Panc1 (cell line): ENCODE measurements around the gene HCK. TPM values are rescaled to one million over a fixed set of nuclear protein-coding genes. Genes with fewer than 3 reads are reported as not detected.

Experiments
- ATAC-seq: fragments of 200-7000 bp; cut with Tn5 transposase; 2 replicates; pipeline ENCODE4 v1.9.1; 2020; ENCODE audit warnings: mild to moderate bottlenecking, moderate library complexity
- BruUV-seq: library from RNA; stranded (reverse); fragments of 400-500 nt; replicated peaks from 2 replicates; lab custom pipeline; 2021; lab: Mats Ljungman, UMichigan
- CTCF ChIA-PET: fragments of 300-600 bp; sonication (Branson Sonifier 250); formaldehyde crosslinking; loops from one replicate; lab custom pipeline; 2022; ENCODE audit warnings: antibody characterized with exemption; lab: Charles Lee
- POLR2A ChIA-PET: fragments of 300-600 bp; sonication (Branson Sonifier 250); formaldehyde crosslinking; loops from one replicate; lab custom pipeline; 2022; ENCODE audit warnings: antibody characterized with exemption; lab: Charles Lee
- DNase-seq: peaks from one replicate; pipeline ENCODE4 v3.0.0-alpha.2; 2010; ENCODE audit warnings: low read depth, low spot score
- H3K27ac ChIP-seq: 2 replicates; pipeline ENCODE4 v1.5.1; 2011; ENCODE audit warnings: mild to moderate bottlenecking, low read length, inconsistent platforms
- H3K27me3 ChIP-seq: fragments of 200-500 bp; sonication (Bioruptor generic); 2 replicates; pipeline ENCODE4 v1.6.0; 2014; ENCODE audit warnings: low read length, inconsistent platforms; ENCODE audit not compliant: control insufficient read depth, insufficient read depth
- H3K36me3 ChIP-seq: fragments of 200-500 bp; sonication (Bioruptor generic); 2 replicates; pipeline ENCODE4 v1.5.1; 2014; ENCODE audit warnings: inconsistent platforms, mild to moderate bottlenecking, low read length, moderate library complexity; ENCODE audit not compliant: control insufficient read depth, insufficient read depth
- H3K4me1 ChIP-seq: 2 replicates; pipeline ENCODE4 v1.5.1; 2011; ENCODE audit warnings: inconsistent platforms, mild to moderate bottlenecking, low read length, moderate library complexity; ENCODE audit not compliant: control insufficient read depth, insufficient read depth
- H3K4me3 ChIP-seq, 2 experiments: 2 replicates each; pipeline ENCODE4 v1.5.1; 2011 to 2012; ENCODE audit warnings: low read depth in 2 of 2, low read length in 2 of 2, mild to moderate bottlenecking in 2 of 2, inconsistent platforms in 1 of 2, moderate library complexity in 1 of 2
- H3K9me3 ChIP-seq: fragments of 200-500 bp; sonication (Bioruptor generic); 2 replicates; pipeline ENCODE4 v1.5.1; 2014; ENCODE audit warnings: low read depth, mild to moderate bottlenecking, inconsistent platforms, low read length, moderate library complexity; ENCODE audit not compliant: control insufficient read depth, insufficient read depth
- CTCF ChIP-seq: fragments of 450-650 bp; IDR thresholded peaks from 2 replicates; pipeline ENCODE4 v1.5.1; 2017; ENCODE audit warnings: mild to moderate bottlenecking
- POLR2AphosphoS5 ChIP-seq: IDR thresholded peaks from 2 replicates; pipeline ENCODE4 v1.6.1; 2012; ENCODE audit warnings: mild to moderate bottlenecking, low read depth, low read length, moderate library complexity
- REST ChIP-seq, 2 experiments: IDR thresholded peaks; 2 replicates each; pipeline ENCODE4 v1.6.1; 2011 to 2012; ENCODE audit warnings: low read depth in 2 of 2, control low read depth in 1 of 2, low read length in 1 of 2, mild to moderate bottlenecking in 1 of 2, moderate library complexity in 1 of 2; ENCODE audit not compliant: insufficient read depth in 1 of 2
- SIN3A ChIP-seq: IDR thresholded peaks from 2 replicates; pipeline ENCODE4 v1.6.1; 2012; ENCODE audit warnings: low read depth, mild to moderate bottlenecking, low read length, moderate library complexity, borderline replicate concordance; ENCODE audit not compliant: insufficient read depth
- TCF7L2 ChIP-seq: IDR thresholded peaks from 2 replicates; pipeline ENCODE4 v1.6.1; 2011; ENCODE audit warnings: mild to moderate bottlenecking, low read depth, low read length, inconsistent platforms
- in situ Hi-C: cut with HindIII; loops from 2 replicates; pipeline ENCODE4 v1.10.0; 2016; ENCODE audit warnings: low sequenced_read_pairs, low pct_unique_long_range_greater_than_20kb
- intact Hi-C: fragments of 100-400 bp; cut with micrococcal nuclease; formaldehyde crosslinking; loops from one replicate; pipeline ENCODE4 v1.10.0; 2022; ENCODE audit not compliant: unreplicated experiment
- total RNA-seq: library from RNA; stranded (reverse); gene quantifications from one replicate; pipeline ENCODE4 v1.2.1, GENCODE V29; 2021; ENCODE audit not compliant: unreplicated experiment

Gene HCK
- total RNA-seq, 1 experiment from 2014 or later, result 0.98 TPM

GRCh38 chr20:32009564-32009963 is 42.5 kb upstream of the HCK start:
- CTCF ChIA-PET, result no interaction called here
- no peaks in the 10 kb centered on the region for H3K9me3 ChIP-seq

GRCh38 chr20:32010101-32010500 is 41.9 kb upstream of the HCK start, which contains the start of gene CCM2L:
CCM2L (plus strand) TSS chr20:32010438; CDS start chr20:32010455, 17 bp downstream.
- H3K27ac ChIP-seq, result peak within 1 kb of the TSS; percentile 62
- no peak within 1 kb of the TSS for H3K4me3 ChIP-seq
- peaks cover 29% of the 10 kb centered on the region for H3K4me1 ChIP-seq
- no peaks in the 10 kb centered on the region for H3K27me3 ChIP-seq
- intact Hi-C loops (no loop called here), in situ Hi-C loops (no loop called here)
- no peak for TF ChIP-seq POLR2AphosphoS5
- no peak for TF ChIP-seq CTCF
- no peak for TF ChIP-seq TCF7L2
- CTCF ChIA-PET, result no interaction called here
- POLR2A ChIA-PET, result no interaction called here
- BruUV-seq, result no TSS peak
- H3K36me3 ChIP-seq, result no peaks in the 10 kb centered on the region
- ATAC-seq (peak; percentile 40; the same call in 1 of the 2 replicates), DNase-seq (no peak)
- no peaks in the 10 kb centered on the region for H3K9me3 ChIP-seq

More at GRCh38 chr20:32009564-32009963, 42.5 kb upstream of the HCK start:
- TF ChIP-seq CTCF (no peak), REST (IDR thresholded peaks at IDR 0.05; ENCODE audit: insufficient read depth in 1 of 2, low read depth in 2 of 2, low read length in 1 of 2) (no peak), TCF7L2 (no peak), SIN3A (no peak), POLR2AphosphoS5 (no peak)
- intact Hi-C loops (no loop called here), in situ Hi-C loops (no loop called here)
- Histone ChIP-seq H3K4me1 (peaks cover 29% of the 10 kb centered on the region), H3K36me3 (no peaks in the 10 kb centered on the region), H3K27ac (peak overlapping the region; percentile 62; the same call in 1 of the 2 replicates), H3K4me3 (no peak overlapping the region), H3K27me3 (no peaks in the 10 kb centered on the region)
- POLR2A ChIA-PET, result interaction anchor here (0.7 kb wide), 1 partner anchor 89 kb away, joined by 8 read pairs; no protein-coding TSS in a partner anchor
- ATAC-seq (no peak), DNase-seq (no peak)
- BruUV-seq, result no TSS peak
